ENCODE results near the gene NMNAT2.

- TF ChIP-seq CTCF (IDR thresholded peaks at IDR 0.05) (no peak), POLR2A (IDR thresholded peaks at IDR 0.05) (no peak)
Measured at GRCh38 chr1:183285256-183285655, 132.9 kb downstream of the NMNAT2 start.

All from body of pancreas (tissue), 4 donors.